ENCODE results near the gene FAM149B1. TPM values are rescaled to one million over a fixed set of nuclear protein-coding genes. Genes with fewer than 3 reads are reported as not detected.
A peak's percentile ranks its signal among the peaks of the same experiment; 100 is the strongest.

FAM149B1 gene
- total RNA-seq, 1 experiment from 2014 or later, result 17.5 TPM

DNA sequence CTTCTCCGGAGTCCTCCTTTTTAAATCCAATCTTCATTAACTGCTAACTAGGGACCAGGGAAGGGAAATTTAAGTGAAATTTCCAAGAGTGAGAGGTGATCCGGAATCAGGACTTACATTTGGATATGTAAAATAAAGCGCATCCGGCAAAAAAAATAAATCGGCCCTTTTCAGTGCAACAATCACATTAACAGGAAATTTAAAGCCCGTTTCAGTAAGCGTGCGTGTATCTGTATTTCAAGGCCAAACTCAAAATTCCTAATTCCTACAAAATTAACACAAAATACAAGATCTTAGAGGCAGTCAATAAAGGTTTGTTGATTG, 78.4 kb downstream of the FAM149B1 start:
- CTCF ChIA-PET, result interaction anchor here (1.0 to 1.4 kb wide), 3 partner anchors 12 to 152 kb away, joined by 3 to 5 read pairs (median 3); no protein-coding TSS in a partner anchor

More for the DNA sequence above, 78.4 kb downstream of the FAM149B1 start:
- Histone ChIP-seq H3K4me2 (ENCODE audit: low read length) (peak overlapping the region; percentile 84), H3K4me3 (replicated peaks in 1 of 2; ENCODE audit: low read depth in 1 of 2, low read length in 2 of 2) (peak overlapping the region; percentile 67 to 86), H3K27me3 (ENCODE audit: insufficient read depth, low read length) (no peaks in the 10 kb centered on the region), H3K27ac (ENCODE audit: low read depth, low read length) (peak overlapping the region; percentile 92), H4K20me1 (ENCODE audit: insufficient read depth) (peaks cover 7% of the 10 kb centered on the region; the same call in 1 of the 2 replicates), H3K9me3 (ENCODE audit: control insufficient read depth in 1 of 2, insufficient read depth in 1 of 2, low read depth in 1 of 2, low read length in 2 of 2) (no peaks in the 10 kb centered on the region), H3K4me1 (ENCODE audit: control insufficient read depth in 1 of 2, insufficient read depth in 2 of 2, low read length in 2 of 2) (peaks cover 18 to 32% of the 10 kb centered on the region in 2 experiments), H3K9ac (ENCODE audit: low read length) (peak overlapping the region; percentile 85), H3K9me2 (ENCODE audit: insufficient read depth) (no peaks in the 10 kb centered on the region), H2AFZ (ENCODE audit: low read depth, low read length, poor library complexity, severe bottlenecking) (no peak overlapping the region), H3K36me3 (ENCODE audit: control insufficient read depth in 1 of 2, insufficient read depth in 2 of 2, low read length in 2 of 2) (peaks cover 35 to 57% of the 10 kb centered on the region in 2 experiments), H3K79me2 (ENCODE audit: insufficient read depth, low read length) (peaks cover 89% of the 10 kb centered on the region)
- no peak for DNase-seq (ENCODE audit: low read depth, low spot score)
- intact Hi-C loops (cut with micrococcal nuclease), result loop anchor here (2.0 to 5.0 kb wide), 3 partner anchors 167 to 396 kb away; partner anchors contain the start of gene MYOZ1
- TF ChIP-seq, protein P1, sequence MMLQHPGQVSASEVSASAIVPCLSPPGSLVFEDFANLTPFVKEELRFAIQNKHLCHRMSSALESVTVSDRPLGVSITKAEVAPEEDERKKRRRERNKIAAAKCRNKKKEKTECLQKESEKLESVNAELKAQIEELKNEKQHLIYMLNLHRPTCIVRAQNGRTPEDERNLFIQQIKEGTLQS (IDR thresholded peaks at IDR 0.05), result no peak
- TF ChIP-seq CEBPB (IDR thresholded peaks at IDR 0.05; ENCODE audit: low read depth), result no peak
- TF ChIP-seq ZFX (IDR thresholded peaks at IDR 0.05), result no peak
- TF ChIP-seq EGR1 (IDR thresholded peaks at IDR 0.05; ENCODE audit: low read depth), result no peak
- TF ChIP-seq EZH2phosphoT487 (IDR thresholded peaks at IDR 0.05; ENCODE audit: borderline replicate concordance), result no peak
- no peak for TF ChIP-seq YY1 (IDR thresholded peaks at IDR 0.05; ENCODE audit: extremely low read depth, insufficient replicate concordance, low read depth, low read length)
- TF ChIP-seq, protein P2, sequence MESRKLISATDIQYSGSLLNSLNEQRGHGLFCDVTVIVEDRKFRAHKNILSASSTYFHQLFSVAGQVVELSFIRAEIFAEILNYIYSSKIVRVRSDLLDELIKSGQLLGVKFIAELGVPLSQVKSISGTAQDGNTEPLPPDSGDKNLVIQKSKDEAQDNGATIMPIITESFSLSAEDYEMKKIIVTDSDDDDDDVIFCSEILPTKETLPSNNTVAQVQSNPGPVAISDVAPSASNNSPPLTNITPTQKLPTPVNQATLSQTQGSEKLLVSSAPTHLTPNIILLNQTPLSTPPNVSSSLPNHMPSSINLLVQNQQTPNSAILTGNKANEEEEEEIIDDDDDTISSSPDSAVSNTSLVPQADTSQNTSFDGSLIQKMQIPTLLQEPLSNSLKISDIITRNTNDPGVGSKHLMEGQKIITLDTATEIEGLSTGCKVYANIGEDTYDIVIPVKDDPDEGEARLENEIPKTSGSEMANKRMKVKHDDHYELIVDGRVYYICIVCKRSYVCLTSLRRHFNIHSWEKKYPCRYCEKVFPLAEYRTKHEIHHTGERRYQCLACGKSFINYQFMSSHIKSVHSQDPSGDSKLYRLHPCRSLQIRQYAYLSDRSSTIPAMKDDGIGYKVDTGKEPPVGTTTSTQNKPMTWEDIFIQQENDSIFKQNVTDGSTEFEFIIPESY (IDR thresholded peaks at IDR 0.05; ENCODE audit: extremely low read depth, insufficient replicate concordance, low read length), result no peak
- no peak for TF ChIP-seq FOSL1 (IDR thresholded peaks at IDR 0.05; ENCODE audit: low read depth)
- no peak for TF ChIP-seq ZNF274 (IDR thresholded peaks at IDR 0.05; ENCODE audit: low read depth, low read length)
- no peak for TF ChIP-seq RAD21 (IDR thresholded peaks at IDR 0.05; ENCODE audit: low read depth)
- TF ChIP-seq POLR2A (IDR thresholded peaks at IDR 0.05; ENCODE audit: borderline replicate concordance, extremely low read depth, insufficient read depth, insufficient read length), result no peak
- TF ChIP-seq SIN3A (IDR thresholded peaks at IDR 0.05; ENCODE audit: low read depth), result no peak
- TF ChIP-seq CBX3 (IDR thresholded peaks at IDR 0.05; ENCODE audit: low read depth), result no peak
- TF ChIP-seq SP1 (IDR thresholded peaks at IDR 0.05; ENCODE audit: low read depth), result no peak
- no peak for ATAC-seq
- TSS peak; percentile 48 for BruUV-seq (replicated peaks)
- RAD21 ChIA-PET (ENCODE audit: low non-redundant PET in 1 of 2, low total read pairs in 2 of 2, uncharacterized antibody in 2 of 2, unreplicated experiment in 2 of 2), result no interaction called here
- POLR2A ChIA-PET, result interaction anchor here (0.8 to 2.6 kb wide), 7 partner anchors 8 to 971 kb away, joined by 3 to 14 read pairs (median 7); partner anchors contain the start of gene PPP3CB

Data from HCT116 (cell line).